ENCODE data around the gene CHST8.

GRCh38 chr19:33606556-33606955, 15.2 kb upstream of the CHST8 start:
- TF ChIP-seq CTCF (conservative IDR thresholded peaks at IDR 0.05; ENCODE audit: low read length) = no peak
- TF ChIP-seq EZH2phosphoT487 (IDR thresholded peaks at IDR 0.05; ENCODE audit: borderline replicate concordance) = no peak

Measured in Loucy (cell line).